GM10847 (cell line): Measurements from ENCODE around the gene DLG2.

Experiments used
- POLR2A ChIP-seq: IDR thresholded peaks from 2 replicates; pipeline ENCODE4 v1.6.1; 2011; ENCODE audit not compliant: insufficient read length; ENCODE audit errors: extremely low read depth

Gene DLG2

DNA sequence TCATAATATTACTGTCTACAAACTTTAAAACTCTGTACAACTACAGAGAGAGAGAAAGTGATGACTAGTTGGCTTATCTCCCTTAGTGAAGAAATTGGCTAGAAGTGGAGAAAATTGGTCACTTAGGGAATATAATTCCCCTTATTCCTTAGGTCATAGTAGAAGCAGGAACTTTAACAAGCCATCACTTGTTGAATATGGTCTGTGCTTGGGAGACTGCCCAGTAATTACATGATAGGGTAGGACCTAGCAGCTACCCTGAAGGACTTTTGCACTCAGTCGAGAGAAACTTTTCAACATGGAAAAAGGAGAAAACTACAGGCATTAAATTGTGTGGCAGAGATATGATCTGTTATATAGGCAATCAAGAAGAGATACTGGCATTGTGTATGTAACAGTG lies 1764.5 kb downstream of the DLG2 start:
- no peak for TF ChIP-seq POLR2A

DNA sequence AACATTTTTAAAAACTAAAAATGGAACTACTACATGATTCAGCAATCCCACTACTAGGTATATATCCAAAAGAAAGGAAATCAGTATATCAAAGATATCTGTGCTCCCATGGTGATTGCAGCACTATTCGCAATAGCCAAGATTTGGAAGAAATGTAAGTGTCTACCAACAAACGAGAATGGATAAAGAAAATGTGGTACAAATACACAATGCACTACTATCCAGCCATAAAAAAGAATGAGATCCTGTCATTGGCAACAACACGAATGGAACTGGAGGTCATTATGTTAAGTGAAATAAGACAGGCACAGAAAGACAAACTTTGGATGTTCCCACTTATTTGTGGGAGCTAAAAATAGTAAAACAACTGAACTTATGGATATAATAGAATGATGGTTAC lies 1765.1 kb downstream of the DLG2 start:
- TF ChIP-seq POLR2A: no peak

DNA sequence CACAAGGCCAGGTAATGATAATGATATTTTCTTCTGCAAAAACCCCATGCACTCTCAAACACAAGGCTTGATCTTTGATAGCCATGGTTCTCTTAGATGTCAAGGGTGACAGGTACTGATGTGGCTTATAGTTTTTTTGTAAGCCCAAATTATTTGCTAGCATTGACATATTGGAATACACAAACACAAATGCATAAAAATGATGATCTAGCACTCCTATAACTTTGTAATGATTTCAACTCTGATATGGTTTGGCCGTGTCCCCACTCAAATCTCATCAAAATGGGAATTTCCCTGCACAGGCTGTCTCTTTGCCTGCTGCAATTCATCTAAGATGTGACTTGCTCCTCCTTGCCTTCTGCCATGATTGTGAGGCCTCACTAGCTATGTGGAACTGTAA lies 1768.5 kb downstream of the DLG2 start:
- TF ChIP-seq POLR2A: no peak

DNA sequence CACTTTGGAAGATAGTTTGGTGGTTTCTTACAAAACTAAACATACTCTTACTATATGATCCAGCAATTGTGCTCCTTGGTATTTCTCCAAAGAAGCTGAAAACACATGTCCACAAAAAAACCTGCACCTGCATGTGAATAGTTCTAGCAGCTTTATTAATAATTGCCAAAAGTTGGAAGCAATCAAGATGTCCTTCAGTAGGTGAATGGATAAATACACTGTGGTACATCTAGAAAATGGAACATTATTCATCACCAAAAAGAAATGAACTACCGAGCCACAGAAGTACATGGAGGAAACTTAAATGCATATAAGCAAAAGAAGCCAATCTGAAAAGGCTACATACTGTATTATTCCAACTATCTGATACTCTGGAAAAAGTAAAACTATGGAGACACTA lies 1771.9 kb downstream of the DLG2 start:
- no peak for TF ChIP-seq POLR2A

DNA sequence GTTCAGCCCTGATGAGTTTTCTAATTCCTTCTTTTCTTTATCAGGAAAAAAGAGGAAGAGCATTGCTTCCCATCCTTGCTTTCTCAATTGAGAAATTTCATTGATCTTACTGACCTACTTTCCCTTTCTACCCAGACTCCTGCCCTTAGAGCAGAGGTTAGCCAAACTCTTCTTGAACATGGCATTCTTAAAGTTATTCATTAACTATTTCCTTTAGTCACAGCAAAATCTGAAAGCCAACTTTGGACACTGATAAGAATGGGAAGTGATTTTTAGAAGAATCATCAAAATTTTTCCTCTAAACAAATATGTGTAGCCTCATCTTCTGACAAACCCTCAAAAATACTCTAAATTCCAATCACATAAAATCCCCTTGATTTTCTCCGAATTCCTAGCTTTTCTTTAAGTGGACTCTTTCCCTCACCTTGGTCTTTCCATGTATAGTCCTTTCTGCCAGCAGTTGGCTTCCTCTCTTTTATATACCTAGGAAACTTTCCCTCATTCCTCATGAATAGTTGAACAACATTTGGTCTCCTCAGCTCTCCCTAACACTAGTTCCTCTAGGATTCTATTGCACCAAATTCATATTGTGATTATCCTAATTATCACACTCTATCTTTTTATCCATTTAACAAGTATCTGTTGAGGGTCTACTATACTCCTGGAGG lies 1774.2 kb downstream of the DLG2 start:
- no peak for TF ChIP-seq POLR2A

DNA sequence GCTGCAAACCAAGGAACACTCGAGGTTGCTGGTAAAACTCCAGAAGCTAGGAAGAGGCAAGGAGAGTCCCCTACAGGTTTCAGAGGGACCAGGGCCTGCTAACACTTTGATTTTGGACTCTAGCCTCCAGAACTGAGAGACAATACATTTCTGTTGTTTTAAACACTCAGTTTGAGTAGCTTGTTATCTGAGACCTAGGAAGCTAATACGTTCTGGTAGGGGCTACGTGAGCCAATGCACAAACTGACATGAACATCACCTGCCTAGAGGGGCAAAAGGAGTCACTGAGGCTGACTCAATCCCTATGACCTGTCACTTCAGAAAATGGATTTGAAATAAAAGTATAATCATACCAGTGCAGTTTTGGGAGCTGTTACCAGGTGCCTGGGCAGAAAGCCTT lies 1775.1 kb downstream of the DLG2 start:
- TF ChIP-seq POLR2A: no peak

DNA sequence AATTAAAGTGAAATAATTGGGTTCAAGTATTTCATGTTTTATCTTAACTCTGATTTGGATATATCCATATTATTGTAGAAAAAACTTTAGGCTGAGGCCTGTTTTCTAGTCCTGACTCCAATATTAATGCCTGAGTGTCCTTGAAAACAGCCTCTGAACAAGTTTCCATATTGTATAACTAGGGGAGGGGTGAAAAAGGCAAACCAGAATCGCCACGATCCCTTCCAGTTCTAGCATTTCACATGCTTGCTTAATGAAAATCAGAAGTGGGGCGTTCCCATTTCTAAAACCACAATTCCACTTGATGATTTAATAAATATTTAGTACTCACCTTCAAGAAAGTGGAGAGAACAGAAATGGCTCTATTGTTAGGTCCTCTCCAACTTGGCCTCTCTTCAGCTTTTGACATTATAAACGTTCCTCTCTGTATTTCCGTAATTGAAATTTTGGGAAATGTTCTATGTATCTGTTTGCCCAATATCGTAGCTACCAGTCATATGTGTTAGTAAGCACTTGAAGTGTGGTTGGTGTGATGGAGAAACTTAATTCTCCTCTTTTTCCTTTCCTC lies 1779.6 kb downstream of the DLG2 start:
- no peak for TF ChIP-seq POLR2A

DNA sequence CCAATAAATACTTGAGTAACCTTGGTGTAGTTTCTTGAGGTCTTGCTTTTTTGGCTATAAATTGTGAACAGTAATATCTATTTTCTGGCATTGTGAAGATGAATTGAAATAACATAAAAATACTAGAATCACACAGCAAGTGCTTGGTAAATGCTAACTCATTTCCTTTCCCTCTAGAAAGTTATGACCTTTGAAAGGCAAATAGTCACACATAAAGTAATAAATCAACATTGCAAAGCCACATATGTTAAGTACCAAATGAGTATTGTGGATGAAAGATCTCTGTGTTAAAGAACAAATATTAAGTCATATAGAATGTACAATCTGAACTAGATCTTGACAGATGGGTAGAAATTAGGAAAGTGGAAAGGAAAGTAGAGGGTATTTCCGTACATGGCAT lies 1781.3 kb downstream of the DLG2 start:
- TF ChIP-seq POLR2A: no peak

DNA sequence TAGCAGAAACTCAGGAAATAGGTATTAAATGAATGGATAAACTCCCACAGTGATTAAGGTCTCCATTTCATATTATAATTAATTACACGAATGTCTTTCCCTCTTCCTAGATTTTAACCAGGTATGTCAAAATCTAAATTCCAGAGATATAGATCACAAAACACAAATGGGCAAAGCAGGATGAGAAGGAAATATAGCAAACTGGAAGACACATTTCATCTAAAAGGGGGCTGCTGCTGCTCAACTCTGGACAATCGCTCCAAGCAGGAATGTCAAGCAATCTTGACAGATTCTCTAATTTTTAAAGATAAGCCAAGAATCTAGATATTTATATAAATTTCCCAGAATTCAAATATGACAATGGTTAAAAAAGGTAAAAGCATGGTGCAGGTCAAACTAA lies 1786.8 kb downstream of the DLG2 start:
- no peak for TF ChIP-seq POLR2A

DNA sequence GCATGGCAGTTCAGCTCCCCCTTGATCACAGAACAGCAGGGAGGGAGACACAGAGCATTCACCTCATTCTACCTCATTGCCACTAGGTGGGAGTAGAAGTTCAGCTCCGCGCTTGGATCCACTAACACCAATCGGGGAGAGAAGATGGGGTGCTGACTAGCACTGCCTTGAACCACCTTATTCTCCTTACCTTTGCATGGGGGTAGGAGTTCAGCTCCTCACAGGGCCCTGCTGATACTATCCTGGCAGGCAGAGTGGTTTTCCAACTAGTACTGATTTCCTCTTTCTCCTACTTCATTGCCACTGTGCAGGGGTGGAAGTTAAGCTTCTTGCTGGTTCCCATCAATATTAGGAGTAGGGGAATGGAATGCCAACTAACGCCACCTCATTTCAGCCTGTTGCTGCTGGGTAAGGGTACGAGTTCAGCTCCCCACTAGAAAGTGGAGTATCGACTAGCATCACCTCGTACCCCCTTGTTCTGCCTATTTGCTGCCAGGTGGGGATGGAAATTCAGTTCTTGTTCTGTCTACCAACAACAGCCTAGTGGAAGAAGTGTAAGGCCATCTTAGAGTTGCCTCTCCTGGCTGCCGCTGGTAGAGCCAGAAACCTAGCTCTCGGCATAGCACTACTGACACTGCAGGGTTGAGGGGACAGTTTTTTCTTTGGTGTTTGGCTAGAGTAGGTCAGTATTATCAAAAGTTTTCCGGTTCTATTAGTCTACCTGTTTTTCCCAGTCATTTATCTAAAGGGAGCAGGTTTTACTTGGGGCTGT lies 1790.1 kb downstream of the DLG2 start:
- no peak for TF ChIP-seq POLR2A

DNA sequence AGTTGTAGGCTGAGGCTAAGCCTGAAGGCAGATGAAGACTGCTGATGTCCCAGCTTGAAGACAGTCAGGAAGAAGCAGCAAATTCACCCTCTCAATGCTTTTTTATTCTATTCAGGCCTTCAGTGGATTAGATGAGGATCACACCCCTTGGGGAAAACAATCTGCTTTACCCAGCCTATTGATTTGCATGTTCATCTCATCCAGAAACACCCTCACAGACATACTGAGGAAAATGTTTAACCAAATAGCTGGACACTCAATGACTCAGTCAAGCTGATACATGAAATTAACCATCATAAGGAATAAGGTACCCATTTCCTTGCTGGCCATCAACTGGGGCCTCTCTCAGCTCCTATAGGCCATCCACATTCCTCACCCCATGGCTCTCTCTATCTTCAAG lies 1791.1 kb downstream of the DLG2 start:
- TF ChIP-seq POLR2A: no peak

DNA sequence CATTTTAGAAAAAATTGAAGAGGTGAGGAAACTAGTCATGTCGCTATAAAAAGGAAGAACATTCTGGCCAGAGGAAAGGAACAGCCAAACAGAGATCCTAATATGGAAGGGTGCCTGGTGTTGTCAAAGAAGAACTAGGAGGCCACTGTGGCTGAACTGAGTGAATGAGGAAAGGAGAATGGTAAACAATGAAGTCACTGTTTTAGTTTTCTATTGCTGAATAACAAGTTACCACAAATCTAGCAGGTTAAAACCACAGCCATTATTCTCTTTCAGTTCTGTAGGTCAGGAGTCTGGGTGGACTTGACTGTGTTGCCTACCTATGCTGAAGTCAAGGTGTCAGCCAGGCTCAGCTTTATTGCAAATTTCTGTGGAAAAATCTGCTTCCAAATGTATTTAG lies 1791.7 kb downstream of the DLG2 start:
- TF ChIP-seq POLR2A: no peak

DNA sequence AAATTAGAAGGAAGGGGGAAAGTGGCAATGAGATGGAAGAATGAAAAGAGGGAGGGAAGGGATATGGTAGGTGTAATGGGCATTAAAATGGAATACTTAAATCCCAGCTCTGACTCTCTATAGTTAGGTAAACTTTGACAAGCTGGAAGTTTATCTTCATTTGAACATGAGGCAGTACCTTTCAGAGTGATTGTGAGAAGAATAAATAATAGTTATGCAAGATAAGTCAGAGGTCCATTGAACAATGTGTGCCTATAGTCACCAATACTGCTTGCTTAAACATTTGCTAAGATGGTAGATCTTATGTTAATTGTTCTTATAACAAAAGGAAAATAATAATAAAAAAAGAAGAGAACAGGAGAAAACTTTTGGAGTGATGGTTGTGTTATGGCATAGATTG lies 1795.2 kb downstream of the DLG2 start:
- no peak for TF ChIP-seq POLR2A

DNA sequence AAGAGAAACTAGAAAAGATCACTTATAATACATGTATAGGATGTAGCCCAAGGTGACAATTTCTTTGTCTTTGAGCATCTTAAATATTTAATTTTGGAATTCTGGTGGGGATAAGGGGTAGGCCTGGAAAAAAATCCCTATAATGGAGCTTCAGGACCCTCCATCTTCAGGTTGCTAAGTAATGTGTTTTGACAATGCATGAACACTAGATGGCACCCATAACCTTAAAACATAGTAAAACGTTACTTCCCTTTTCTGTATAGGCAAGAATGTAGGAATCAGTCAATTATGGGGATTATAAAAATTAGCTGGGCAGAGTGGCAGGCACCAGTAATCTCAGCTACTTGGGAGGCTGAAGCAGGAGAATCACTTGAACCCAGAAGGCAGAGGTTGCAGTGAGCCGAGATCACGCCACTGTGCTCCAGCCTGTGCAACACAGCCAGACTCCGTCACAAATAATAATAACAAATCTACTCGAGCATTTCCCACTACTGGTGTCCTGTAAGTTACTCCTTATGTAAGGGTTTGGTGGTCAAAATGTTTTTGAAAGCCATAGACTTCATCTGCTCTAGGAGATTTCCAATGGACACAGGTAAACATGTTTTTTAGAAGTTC lies 1799.1 kb downstream of the DLG2 start:
- no peak for TF ChIP-seq POLR2A

DNA sequence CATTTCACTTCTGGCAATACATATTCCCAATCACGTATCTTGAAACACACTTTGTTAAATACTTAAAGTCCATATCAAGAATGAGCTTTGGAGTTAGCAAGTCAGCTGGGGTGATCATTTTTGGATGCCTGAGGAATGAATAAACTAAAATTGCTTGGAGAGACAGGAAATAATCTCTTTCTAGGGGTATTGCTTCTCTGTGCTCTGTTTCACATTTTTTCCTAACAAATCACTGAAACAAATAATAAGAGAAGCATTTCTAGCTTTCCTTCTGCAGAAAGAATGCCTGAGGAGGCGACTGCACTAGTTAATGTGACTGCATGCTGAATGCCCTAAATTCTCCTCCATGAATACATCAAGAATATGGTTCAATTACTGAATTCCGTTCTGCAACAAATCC lies 1799.6 kb downstream of the DLG2 start:
- TF ChIP-seq POLR2A: no peak

DNA sequence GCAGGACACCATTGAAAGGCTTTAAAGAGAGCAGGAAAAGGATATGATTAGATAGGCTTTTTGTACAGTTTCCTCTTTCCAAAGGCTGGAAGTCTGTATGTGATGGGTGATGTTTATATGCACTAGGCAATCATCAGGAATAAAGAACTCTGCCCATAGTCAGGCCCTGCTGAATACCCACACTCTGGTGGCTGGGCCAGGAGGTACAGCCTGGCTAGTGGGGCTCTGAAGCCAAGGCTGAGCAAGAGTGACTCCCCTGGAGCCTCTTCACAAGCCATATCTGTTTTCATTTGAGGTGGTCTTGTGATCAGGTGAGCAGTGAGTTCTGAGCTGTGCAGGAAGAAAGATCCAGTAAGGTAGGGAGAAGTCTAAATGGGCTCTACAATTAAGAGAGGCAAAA lies 1801.1 kb downstream of the DLG2 start:
- no peak for TF ChIP-seq POLR2A
